GM12891 (cell line): ENCODE data around the gene STAT3.

Experiments used
- DNase-seq: peaks from one replicate; pipeline ENCODE4 v3.0.0; 2011; ENCODE audit warnings: low spot score; ENCODE audit not compliant: insufficient read length
- FAIRE-seq: peaks from 2 replicates; lab custom pipeline; 2011; peaks lifted over from hg19 to GRCh38; lab: Jason Lieb, UNC
- PAX5 ChIP-seq: IDR thresholded peaks from 2 replicates; pipeline ENCODE4 v1.6.1; 2011; ENCODE audit warnings: low read length, moderate library complexity, mild to moderate bottlenecking; ENCODE audit not compliant: insufficient read depth, severe bottlenecking
- POLR2A ChIP-seq: IDR thresholded peaks from 2 replicates; pipeline ENCODE4 v1.6.1; 2011; ENCODE audit warnings: low read depth, low read length, control low read depth
- POLR2AphosphoS5 ChIP-seq: IDR thresholded peaks from 2 replicates; pipeline ENCODE4 v1.6.1; 2011; ENCODE audit warnings: low read depth, low read length, control low read depth
- POU2F2 ChIP-seq: IDR thresholded peaks from 2 replicates; pipeline ENCODE4 v1.6.1; 2011; ENCODE audit warnings: low read depth, mild to moderate bottlenecking, control low read depth, low read length, moderate library complexity
- SPI1 ChIP-seq: IDR thresholded peaks from 2 replicates; pipeline ENCODE4 v1.6.1; 2011; ENCODE audit warnings: low read depth, low read length, control low read depth
- TAF1 ChIP-seq: IDR thresholded peaks from 2 replicates; pipeline ENCODE4 v1.6.1; 2011; ENCODE audit warnings: low read depth, low read length, control low read depth

STAT3 gene

DNA sequence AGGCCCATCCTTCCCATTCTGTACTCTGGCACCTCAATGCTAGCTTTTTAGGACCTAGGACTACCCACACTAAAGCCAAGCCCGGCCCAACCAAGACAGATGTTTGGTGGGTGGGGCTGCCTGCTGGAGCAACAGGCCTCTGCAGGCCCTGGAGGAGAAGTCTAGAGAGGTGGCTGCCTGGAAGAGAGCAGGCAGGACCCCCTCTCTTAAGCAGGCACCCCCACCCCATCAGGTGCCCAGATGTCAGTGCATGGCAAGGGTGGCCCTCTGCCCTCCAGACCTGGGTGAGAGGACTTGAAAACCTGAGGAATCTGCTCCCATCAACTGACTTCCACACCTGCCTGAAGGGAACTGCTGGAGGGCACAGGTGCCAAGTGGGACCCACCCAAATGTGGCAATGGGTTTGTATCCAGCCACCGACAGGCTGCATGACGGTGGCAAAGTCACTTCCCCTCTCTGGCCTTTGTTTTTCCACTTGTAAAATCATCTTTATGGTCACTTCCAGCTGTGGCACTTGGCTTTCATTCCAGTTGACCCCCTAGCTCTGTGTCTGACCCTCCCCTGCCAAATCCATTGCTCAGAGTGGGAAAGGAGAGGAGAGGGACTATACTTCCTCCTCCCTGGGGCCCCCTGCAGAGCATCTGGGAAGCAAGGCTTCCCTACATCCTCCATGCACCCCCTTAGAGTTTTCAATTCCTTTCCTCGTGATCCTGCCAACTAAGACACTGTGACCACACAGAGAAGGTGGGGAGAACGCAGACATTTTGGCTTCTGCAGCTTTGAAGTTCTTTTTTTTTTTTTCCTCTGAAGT lies 101.6 kb downstream of the STAT3 start:
- TF ChIP-seq POLR2A (no peak), POLR2AphosphoS5 (no peak), PAX5 (no peak), TAF1 (no peak), POU2F2 (no peak), SPI1 (peak; percentile 26; the same call in 1 of the 2 replicates)
- FAIRE-seq (peak; percentile 80), DNase-seq (no peak)

DNA sequence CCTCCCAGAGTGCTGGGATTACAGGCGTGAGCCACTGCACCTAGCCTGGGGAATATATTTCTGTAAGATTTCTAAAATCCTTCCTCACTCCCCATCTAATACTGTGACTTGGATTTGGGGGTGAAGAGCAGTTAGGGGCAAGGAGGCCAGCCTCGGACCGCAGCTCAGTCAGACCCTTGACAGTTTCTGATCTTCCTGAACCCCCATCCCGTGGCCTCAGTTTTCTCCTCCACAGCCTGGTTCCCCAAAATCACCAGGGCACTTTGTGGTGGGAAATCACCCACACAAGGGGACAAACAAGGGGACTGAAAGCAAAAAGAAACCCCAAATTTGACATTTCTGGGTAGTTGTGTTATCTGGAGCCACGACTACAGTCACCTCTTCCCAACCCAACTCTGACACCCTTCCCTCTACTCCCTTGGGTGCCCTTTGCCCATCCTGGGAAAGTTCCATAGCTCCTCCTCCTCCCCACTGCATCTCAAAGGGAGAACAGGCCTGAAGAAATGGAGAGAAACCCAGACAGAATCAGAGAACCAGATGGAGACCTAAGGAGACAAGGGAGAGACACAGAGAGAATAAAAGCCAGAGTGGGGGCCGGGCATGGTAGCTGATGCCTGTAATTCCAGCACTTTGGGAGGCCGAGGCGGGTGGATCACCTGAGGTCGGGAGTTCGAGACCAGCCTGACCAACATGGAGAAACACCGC lies 102.7 kb downstream of the STAT3 start:
- TF ChIP-seq POU2F2, result no peak
- no peak for TF ChIP-seq POLR2AphosphoS5
- no peak for TF ChIP-seq PAX5
- no peak for TF ChIP-seq POLR2A
- no peak for TF ChIP-seq TAF1
- TF ChIP-seq SPI1, result no peak
- DNase-seq (no peak), FAIRE-seq (no peak)

DNA sequence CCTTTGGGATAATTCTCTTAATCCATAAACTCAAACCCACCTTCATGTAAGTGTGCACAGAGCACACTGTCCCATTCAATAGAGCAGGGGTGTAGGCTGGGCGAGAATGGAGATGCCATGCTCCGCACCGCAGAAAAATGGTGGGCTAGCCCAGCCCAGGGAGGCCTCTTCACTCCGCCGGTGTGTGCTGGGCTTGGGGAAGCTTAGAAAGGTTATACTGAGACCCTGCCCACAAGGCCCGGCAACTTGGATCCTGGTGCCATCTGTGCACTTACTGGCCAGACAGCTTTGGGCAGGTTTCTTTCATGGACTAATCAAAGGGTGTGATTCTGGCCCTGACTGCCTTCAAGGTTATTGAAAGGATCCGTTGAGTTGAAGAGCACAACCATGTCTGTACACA lies 103.7 kb downstream of the STAT3 start:
- no peak for DNase-seq
- FAIRE-seq, result no peak
- no peak for TF ChIP-seq SPI1
- TF ChIP-seq POLR2AphosphoS5, result no peak

DNA sequence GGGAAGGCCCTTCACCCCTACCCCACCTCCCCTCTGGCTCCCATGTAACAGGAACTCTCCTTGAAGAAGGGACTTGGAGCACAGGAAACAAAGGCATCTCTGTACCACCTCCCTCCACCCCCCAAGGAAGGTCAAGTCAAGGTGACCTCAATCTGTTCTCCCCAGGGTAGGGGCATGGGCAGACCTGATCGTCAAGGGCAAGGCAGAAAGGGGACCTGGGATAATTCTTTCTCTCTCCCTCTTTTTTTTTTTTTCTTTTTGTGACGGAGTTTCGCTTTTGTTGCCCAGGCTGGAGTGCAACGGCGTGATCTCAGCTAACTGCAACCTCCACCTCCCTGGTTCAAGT lies 104.2 kb downstream of the STAT3 start:
- TF ChIP-seq SPI1 (no peak), POLR2A (no peak), POLR2AphosphoS5 (no peak), TAF1 (no peak), POU2F2 (no peak), PAX5 (no peak)
- FAIRE-seq (no peak), DNase-seq (no peak)

DNA sequence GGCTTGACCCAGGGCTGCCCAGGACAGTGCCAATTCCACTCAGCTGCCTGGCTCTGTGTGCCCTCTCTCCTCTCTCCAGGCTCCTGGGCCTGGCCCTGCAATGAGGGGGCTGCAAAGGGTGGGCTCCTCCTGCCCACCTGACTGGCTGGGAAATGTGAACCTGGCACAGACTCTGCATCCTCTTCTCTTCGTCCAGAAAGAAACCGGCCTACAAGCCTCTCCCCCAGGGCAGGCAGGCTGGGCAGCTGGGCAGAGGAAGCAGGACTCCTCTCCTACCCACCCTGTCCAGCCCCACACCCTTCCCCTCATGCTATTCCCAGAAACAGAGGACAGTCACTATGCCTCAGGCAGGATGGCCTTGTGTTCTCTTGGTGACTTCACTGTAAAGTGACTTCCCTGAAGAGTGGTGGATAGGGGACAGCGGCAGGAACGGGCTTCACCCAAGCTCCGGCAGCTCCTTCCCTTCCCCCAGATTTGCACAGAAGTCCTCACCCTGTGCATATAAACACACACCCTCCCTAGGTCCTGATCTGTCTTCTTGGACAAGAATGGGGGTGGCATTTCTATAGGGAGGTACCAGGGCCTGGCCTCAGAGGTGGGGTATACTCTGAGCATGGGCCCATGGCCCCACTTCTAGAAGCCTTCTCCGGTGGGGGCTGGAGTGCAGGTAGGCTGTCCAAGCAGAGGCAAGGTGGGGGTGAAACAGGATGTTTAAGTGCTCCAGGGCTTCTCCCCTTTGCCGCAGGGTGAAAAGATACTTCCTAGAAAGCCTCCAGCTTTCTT lies 104.8 kb downstream of the STAT3 start:
- TF ChIP-seq POLR2A (no peak), PAX5 (no peak), POU2F2 (no peak), POLR2AphosphoS5 (no peak), SPI1 (no peak), TAF1 (no peak)
- DNase-seq (no peak), FAIRE-seq (no peak)

DNA sequence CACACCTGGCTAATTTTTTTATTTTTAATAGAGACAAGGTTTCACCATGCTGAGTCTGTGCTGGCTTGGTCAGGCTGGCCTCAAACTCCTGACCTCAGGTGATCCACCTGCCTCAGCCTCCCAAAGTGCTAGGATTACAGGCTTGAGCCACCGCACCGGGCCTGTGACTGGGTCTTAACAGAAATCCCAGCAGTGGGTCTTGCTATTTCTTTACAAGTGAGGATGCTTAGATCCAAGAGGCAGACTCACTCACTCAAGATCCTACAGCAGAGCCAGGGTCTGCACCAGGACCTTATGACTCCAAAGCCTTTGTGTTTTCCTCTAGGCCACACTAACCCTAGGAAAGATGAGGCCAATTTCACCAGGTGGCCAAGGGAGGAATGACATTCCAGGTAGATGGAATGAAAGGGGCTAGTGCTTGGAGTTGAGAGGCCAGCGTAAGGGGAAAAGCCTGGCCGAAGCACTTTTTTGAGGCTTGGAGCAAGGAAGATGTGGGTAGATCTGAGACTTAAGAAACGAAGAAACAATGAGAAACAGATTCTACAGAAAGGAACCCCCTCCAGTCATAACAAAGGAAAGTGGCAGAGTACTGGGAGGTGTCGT lies 105.7 kb downstream of the STAT3 start:
- TF ChIP-seq PAX5, result no peak
- no peak for TF ChIP-seq POU2F2
- no peak for TF ChIP-seq TAF1
- no peak for TF ChIP-seq SPI1
- no peak for TF ChIP-seq POLR2A
- FAIRE-seq, result no peak
- no peak for DNase-seq

DNA sequence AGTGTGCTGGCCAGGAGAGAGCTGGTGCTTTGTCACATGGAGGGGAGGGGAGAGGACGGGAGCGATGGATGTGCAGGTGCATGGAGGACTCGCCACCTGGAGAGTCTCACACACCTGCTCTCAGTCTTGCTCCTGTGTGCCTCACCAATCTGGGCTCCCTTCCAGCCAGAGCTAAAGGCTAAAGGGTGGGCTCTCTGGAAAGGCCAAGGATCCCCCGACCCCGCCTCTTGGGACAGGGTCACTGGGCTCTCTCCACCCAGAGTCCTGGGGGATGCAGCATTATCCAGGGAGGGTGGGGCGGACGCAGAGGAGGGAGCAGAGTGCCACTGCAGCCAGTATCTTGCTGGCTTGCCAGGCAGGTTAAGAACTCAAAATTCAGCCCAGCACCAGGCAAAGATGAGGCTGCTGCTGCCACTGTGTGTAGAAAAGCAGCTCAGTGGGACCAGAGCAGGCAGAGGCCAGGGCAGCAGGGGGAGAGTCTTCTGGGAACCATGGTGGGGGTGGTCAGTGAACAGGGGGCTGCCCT lies 106.6 kb downstream of the STAT3 start:
- DNase-seq (no peak), FAIRE-seq (no peak)
- no peak for TF ChIP-seq PAX5
- TF ChIP-seq POLR2AphosphoS5, result no peak
- TF ChIP-seq TAF1, result no peak
- no peak for TF ChIP-seq POLR2A
- TF ChIP-seq POU2F2, result no peak
- TF ChIP-seq SPI1, result no peak

DNA sequence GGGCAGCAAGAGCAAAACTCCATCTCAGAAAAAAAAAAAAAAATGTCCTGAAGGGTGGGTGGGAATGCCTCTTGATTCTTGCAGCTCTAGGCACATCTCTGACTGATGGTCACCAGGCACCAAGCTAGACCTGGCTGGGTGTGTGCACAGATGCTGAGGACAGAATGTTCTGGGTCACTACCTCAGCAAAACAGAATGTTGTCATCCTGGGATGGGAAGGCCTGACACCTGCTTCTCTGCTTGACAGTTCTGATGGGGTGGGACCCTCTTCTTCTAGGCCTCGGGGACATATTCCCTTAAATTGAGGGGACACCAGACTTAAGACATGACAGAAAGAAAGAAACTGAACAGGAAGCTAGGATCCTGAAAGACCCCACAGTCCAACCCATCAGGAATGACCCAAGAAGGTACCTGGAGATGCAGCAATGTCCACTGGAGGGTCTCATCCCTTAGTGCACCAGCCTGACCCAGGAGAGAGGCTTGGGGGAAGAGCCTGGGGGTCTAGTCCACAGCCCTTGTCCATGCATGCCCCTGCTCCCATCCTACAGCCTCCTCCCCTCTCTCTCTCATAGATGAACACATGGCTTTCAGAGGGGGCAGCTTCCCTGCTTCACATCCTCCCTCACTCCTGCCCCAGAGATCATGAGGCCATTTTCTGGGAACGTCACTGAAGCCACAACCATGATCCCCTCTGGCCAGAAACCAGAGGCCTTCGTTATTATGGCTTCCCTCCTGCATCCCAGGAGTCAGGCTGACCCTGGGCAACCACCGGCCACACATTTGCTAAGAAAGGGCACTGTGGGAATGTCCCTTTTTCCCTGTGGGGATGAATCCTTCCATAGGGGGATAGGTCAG lies 108.2 kb downstream of the STAT3 start:
- TF ChIP-seq POLR2A (no peak), SPI1 (no peak), PAX5 (no peak), TAF1 (no peak), POU2F2 (no peak), POLR2AphosphoS5 (no peak)
- FAIRE-seq, result no peak
- DNase-seq, result no peak

DNA sequence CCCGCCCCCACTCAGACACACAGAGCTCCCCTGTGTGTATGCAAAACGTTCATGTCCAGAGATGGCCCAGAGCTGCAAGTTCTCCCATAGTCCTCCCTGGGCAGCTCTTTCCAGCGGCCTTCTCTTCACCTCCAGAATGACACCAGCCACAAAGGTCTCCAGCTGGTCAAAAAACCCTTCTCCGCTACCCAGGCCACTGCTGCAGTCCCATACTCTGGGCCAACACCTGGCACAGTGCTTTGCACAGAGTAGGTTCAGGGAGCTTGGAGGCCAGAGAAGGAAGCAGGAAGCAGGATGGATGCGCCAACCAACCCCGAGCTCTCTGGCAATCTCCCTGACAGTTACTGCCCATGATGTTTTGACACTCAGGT lies 110.9 kb downstream of the STAT3 start:
- no peak for FAIRE-seq
- no peak for DNase-seq
- TF ChIP-seq SPI1 (no peak), POLR2A (no peak), PAX5 (no peak), POLR2AphosphoS5 (no peak), TAF1 (no peak)
